ENCODE data around the gene NCK2.

NCK2 gene

GRCh38 chr2:105926960-105927678 is 182.4 kb downstream of the NCK2 start:
- H3K4me3 ChIP-seq (ENCODE audit: low read depth, low read length), result no peak overlapping the region
- no peaks in the 10 kb centered on the region for H3K36me3 ChIP-seq (replicated peaks)
- H3K27me3 ChIP-seq (replicated peaks), result no peaks in the 10 kb centered on the region
- no peak for TF ChIP-seq CTCF (IDR thresholded peaks at IDR 0.05; ENCODE audit: low read depth, low read length, missing control alignments)
- no peak overlapping the region for H3K27ac ChIP-seq
- in situ Hi-C loops (cut with HindIII; ENCODE audit: low pct_ligation_motif_present, low sequenced_read_pairs), result no loop called here
- DNase-seq, result no peak

GRCh38 chr2:105928086-105928485 is 183.4 kb downstream of the NCK2 start:
- H3K27ac ChIP-seq, result no peak overlapping the region
- no peak for TF ChIP-seq CTCF (IDR thresholded peaks at IDR 0.05; ENCODE audit: low read depth, low read length, missing control alignments)
- DNase-seq, result no peak
- no peak overlapping the region for H3K4me3 ChIP-seq (ENCODE audit: low read depth, low read length)
- H3K27me3 ChIP-seq (replicated peaks), result no peaks in the 10 kb centered on the region
- H3K36me3 ChIP-seq (replicated peaks), result no peaks in the 10 kb centered on the region
- in situ Hi-C loops (cut with HindIII; ENCODE audit: low pct_ligation_motif_present, low sequenced_read_pairs), result no loop called here

DNA sequence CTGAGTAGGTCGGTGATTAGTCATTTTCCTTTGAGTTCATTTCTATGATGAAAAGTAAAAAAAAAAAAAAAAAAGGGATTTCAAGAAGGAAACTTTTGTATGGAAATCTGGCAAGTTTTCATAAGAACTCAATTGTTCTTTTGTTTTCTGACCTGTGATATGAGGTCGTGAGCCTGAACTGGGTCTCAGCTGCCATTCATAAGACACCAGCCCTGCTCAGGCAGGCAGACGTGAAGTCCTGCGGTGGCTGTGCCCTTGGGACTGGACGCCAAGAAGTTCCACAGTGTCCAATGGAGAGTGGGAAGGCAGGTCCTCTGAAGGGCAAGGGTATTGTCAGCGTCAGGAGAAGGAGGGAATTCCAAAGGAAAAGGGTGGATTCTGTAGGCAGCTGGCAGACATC is 183.9 kb downstream of the NCK2 start:
- no peak overlapping the region for H3K27ac ChIP-seq
- in situ Hi-C loops (cut with HindIII; ENCODE audit: low pct_ligation_motif_present, low sequenced_read_pairs), result no loop called here
- H3K36me3 ChIP-seq (replicated peaks), result no peaks in the 10 kb centered on the region
- no peaks in the 10 kb centered on the region for H3K27me3 ChIP-seq (replicated peaks)
- H3K4me3 ChIP-seq (ENCODE audit: low read depth, low read length), result no peak overlapping the region
- DNase-seq, result no peak
- TF ChIP-seq CTCF (IDR thresholded peaks at IDR 0.05; ENCODE audit: low read depth, low read length, missing control alignments), result no peak

GRCh38 chr2:105929516-105929915 is 184.8 kb downstream of the NCK2 start:
- Histone ChIP-seq H3K36me3 (replicated peaks) (no peaks in the 10 kb centered on the region), H3K4me3 (ENCODE audit: low read depth, low read length) (no peak overlapping the region), H3K27ac (no peak overlapping the region), H3K27me3 (replicated peaks) (no peaks in the 10 kb centered on the region)
- no peak for DNase-seq
- in situ Hi-C loops (cut with HindIII; ENCODE audit: low pct_ligation_motif_present, low sequenced_read_pairs), result no loop called here
- TF ChIP-seq CTCF (IDR thresholded peaks at IDR 0.05; ENCODE audit: low read depth, low read length, missing control alignments), result no peak

- TF ChIP-seq CTCF (IDR thresholded peaks at IDR 0.05; ENCODE audit: low read depth, low read length, missing control alignments), result no peak
- DNase-seq, result no peak
- H3K36me3 ChIP-seq (replicated peaks), result no peaks in the 10 kb centered on the region
- H3K27me3 ChIP-seq (replicated peaks), result no peaks in the 10 kb centered on the region
- H3K27ac ChIP-seq, result no peak overlapping the region
- in situ Hi-C loops (cut with HindIII; ENCODE audit: low pct_ligation_motif_present, low sequenced_read_pairs), result no loop called here
- no peak overlapping the region for H3K4me3 ChIP-seq (ENCODE audit: low read depth, low read length)
These were observed 187.9 kb downstream of the NCK2 start for GRCh38 chr2:105932582-105932981.

DNA sequence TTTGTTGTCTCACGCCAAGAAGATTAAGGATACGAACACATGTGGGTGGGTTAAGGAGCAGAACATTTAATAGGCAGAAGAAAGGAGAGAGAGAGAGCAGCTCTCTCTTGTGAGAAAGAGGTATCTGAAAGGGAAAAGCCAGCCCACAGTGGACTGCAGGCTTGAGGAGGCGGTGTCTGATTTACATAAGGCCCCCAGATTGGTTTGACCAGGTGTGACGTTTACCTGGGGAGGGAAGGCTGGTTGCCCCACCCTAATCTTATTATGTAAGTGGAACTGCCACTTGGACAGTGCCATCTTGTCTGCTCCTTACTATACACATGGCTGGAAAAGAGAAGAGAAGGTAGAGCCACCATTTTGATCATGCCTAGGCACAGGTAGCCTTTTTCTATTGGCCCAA is 189.2 kb downstream of the NCK2 start:
- no peaks in the 10 kb centered on the region for H3K27me3 ChIP-seq (replicated peaks)
- DNase-seq, result no peak
- in situ Hi-C loops (cut with HindIII; ENCODE audit: low pct_ligation_motif_present, low sequenced_read_pairs), result no loop called here
- no peak overlapping the region for H3K4me3 ChIP-seq (ENCODE audit: low read depth, low read length)
- H3K36me3 ChIP-seq (replicated peaks), result no peaks in the 10 kb centered on the region
- no peak overlapping the region for H3K27ac ChIP-seq
- TF ChIP-seq CTCF (IDR thresholded peaks at IDR 0.05; ENCODE audit: low read depth, low read length, missing control alignments), result no peak

Data from brain microvascular endothelial cell (primary cell).